IMR-90 (cell line): ENCODE measurements around the gene SRSF7. TPM values are rescaled to one million over a fixed set of nuclear protein-coding genes. Genes with fewer than 3 reads are reported as not detected.

ENCODE experiments used
- ATAC-seq: fragments of 200-7000 bp; cut with Tn5 transposase; 2 replicates; pipeline ENCODE4 v1.9.1; 2020; ENCODE audit warnings: low read depth, mild to moderate bottlenecking, moderate library complexity
- BruUV-seq: library from RNA; stranded (reverse); fragments of 400-500 nt; replicated peaks from 2 replicates; lab custom pipeline; 2021; lab: Mats Ljungman, UMichigan
- CTCF ChIA-PET: fragments of 300-600 bp; formaldehyde crosslinking; extraction: SDS; loops from one replicate; lab custom pipeline; 2021; ENCODE audit warnings: antibody characterized with exemption; lab: Yijun Ruan, JAX
- POLR2A ChIA-PET: fragments of 300-600 bp; sonication (Branson Sonifier 250); formaldehyde crosslinking; loops from one replicate; lab custom pipeline; 2022; ENCODE audit warnings: antibody characterized with exemption; ENCODE audit not compliant: unreplicated experiment; lab: Charles Lee
- DNase-seq: peaks from one replicate; pipeline ENCODE4 v3.0.0; 2013
- H2AFZ ChIP-seq: replicated peaks from 2 replicates; pipeline ENCODE3; 2013; ENCODE audit warnings: low read length, mild to moderate bottlenecking; ENCODE audit not compliant: poor library complexity
- H2AK5ac ChIP-seq: 2 replicates; pipeline ENCODE4 v1.6.1; 2013; ENCODE audit warnings: low read depth, low read length, inconsistent platforms
- H2AK9ac ChIP-seq: replicated peaks from 2 replicates; pipeline ENCODE3; 2013; ENCODE audit warnings: mild to moderate bottlenecking, low read depth, low read length, moderate library complexity; ENCODE audit not compliant: poor library complexity
- H2BK120ac ChIP-seq: 2 replicates; pipeline ENCODE4 v1.6.1; 2013; ENCODE audit warnings: low read depth, low read length, inconsistent platforms
- H2BK15ac ChIP-seq: 3 replicates; pipeline ENCODE4 v1.6.1; 2013; ENCODE audit warnings: low read depth, low read length, inconsistent platforms
- H2BK20ac ChIP-seq: 2 replicates; pipeline ENCODE4 v1.6.1; 2013; ENCODE audit warnings: low read depth, mild to moderate bottlenecking, inconsistent platforms, low read length, moderate library complexity
- H2BK5ac ChIP-seq: 2 replicates; pipeline ENCODE4 v1.6.1; 2013; ENCODE audit warnings: mild to moderate bottlenecking, low read depth, low read length, inconsistent platforms; ENCODE audit not compliant: poor library complexity, severe bottlenecking
- H3K14ac ChIP-seq: replicated peaks from 2 replicates; pipeline ENCODE4 v1.6.1; 2013; ENCODE audit warnings: low read depth, low read length, inconsistent platforms
- H3K18ac ChIP-seq: 2 replicates; pipeline ENCODE4 v1.6.1; 2013; ENCODE audit warnings: low read depth, low read length, control low read depth
- H3K23ac ChIP-seq: 2 replicates; pipeline ENCODE4 v1.6.1; 2013; ENCODE audit warnings: low read depth, low read length, inconsistent platforms
- H3K27ac ChIP-seq: 2 replicates; pipeline ENCODE4 v1.5.1; 2013; ENCODE audit warnings: mild to moderate bottlenecking, control low read depth, low read length; ENCODE audit not compliant: insufficient read depth
- H3K27me3 ChIP-seq: 2 replicates; pipeline ENCODE4 v1.6.1; 2013; ENCODE audit warnings: low read length; ENCODE audit not compliant: control insufficient read depth, insufficient read depth
- H3K36me3 ChIP-seq: 2 replicates; pipeline ENCODE4 v1.6.1; 2013; ENCODE audit warnings: low read length, mixed read lengths; ENCODE audit not compliant: control insufficient read depth, insufficient read depth
- H3K4ac ChIP-seq: 2 replicates; pipeline ENCODE4 v1.6.1; 2013; ENCODE audit warnings: low read depth, low read length, inconsistent platforms
- H3K4me1 ChIP-seq: 2 replicates; pipeline ENCODE4 v1.6.1; 2013; ENCODE audit warnings: low read length, mixed read lengths; ENCODE audit not compliant: control insufficient read depth, insufficient read depth
- H3K4me2 ChIP-seq: 2 replicates; pipeline ENCODE4 v1.6.1; 2013; ENCODE audit warnings: low read depth, mild to moderate bottlenecking, control low read depth, low read length, moderate library complexity
- H3K4me3 ChIP-seq: 2 replicates; pipeline ENCODE4 v1.5.1; 2013; ENCODE audit warnings: low read depth, mild to moderate bottlenecking, control low read depth, low read length, moderate library complexity; ENCODE audit not compliant: insufficient read depth
- H3K56ac ChIP-seq: 2 replicates; pipeline ENCODE4 v1.6.1; 2013; ENCODE audit warnings: low read length, inconsistent platforms; ENCODE audit not compliant: insufficient read depth; ENCODE audit errors: extremely low read depth
- H3K79me1 ChIP-seq, 2 experiments: 2 replicates each; pipeline ENCODE4 v1.6.1; 2013; ENCODE audit warnings: low read length in 2 of 2, inconsistent platforms in 1 of 2, low read depth in 1 of 2
- H3K9ac ChIP-seq: 2 replicates; pipeline ENCODE4 v1.6.1; 2013; ENCODE audit warnings: low read depth, low read length, control low read depth
- H3K9me1 ChIP-seq: 2 replicates; pipeline ENCODE4 v1.6.1; 2013; ENCODE audit warnings: low read length, inconsistent platforms; ENCODE audit not compliant: insufficient read depth
- H3K9me3 ChIP-seq: 2 replicates; pipeline ENCODE4 v1.6.1; 2013; ENCODE audit warnings: low read length; ENCODE audit not compliant: control insufficient read depth, insufficient read depth
- H4K20me1 ChIP-seq: 2 replicates; pipeline ENCODE4 v1.6.1; 2013; ENCODE audit warnings: low read length, inconsistent platforms; ENCODE audit not compliant: insufficient read depth
- H4K5ac ChIP-seq: 2 replicates; pipeline ENCODE4 v1.6.1; 2013; ENCODE audit warnings: mild to moderate bottlenecking, low read depth, low read length, control low read depth
- H4K8ac ChIP-seq, 2 experiments: 2 replicates each; pipeline ENCODE4 v1.6.1; 2013; ENCODE audit warnings: low read depth in 2 of 2, low read length in 2 of 2, control low read depth in 1 of 2, inconsistent platforms in 1 of 2
- H4K91ac ChIP-seq: 2 replicates; pipeline ENCODE4 v1.6.1; 2013; ENCODE audit warnings: low read depth, low read length, inconsistent platforms; ENCODE audit not compliant: insufficient read depth
- BHLHE40 ChIP-seq: fragments of 150-350 bp; IDR thresholded peaks from 2 replicates; pipeline ENCODE4 v1.6.1; 2016; ENCODE audit warnings: mild to moderate bottlenecking, low read depth, low read length
- CEBPB ChIP-seq: IDR thresholded peaks from 2 replicates; pipeline ENCODE4 v1.6.1; 2012; ENCODE audit warnings: low read depth, low read length, improper control_type of control experiment
- CHD1 ChIP-seq: IDR thresholded peaks from 2 replicates; pipeline ENCODE4 v1.6.1; 2012; ENCODE audit warnings: low read depth, low read length, improper control_type of control experiment
- FOS ChIP-seq: fragments of 150-350 bp; IDR thresholded peaks from 2 replicates; pipeline ENCODE4 v1.6.1; 2016; ENCODE audit warnings: low read depth, low read length
- MAFK ChIP-seq: IDR thresholded peaks from 2 replicates; pipeline ENCODE4 v1.6.1; 2012; ENCODE audit warnings: low read depth, low read length, improper control_type of control experiment
- MAZ ChIP-seq: IDR thresholded peaks from 2 replicates; pipeline ENCODE4 v1.6.1; 2012; ENCODE audit warnings: low read depth, mild to moderate bottlenecking, low read length, improper control_type of control experiment, moderate library complexity, borderline replicate concordance
- MXI1 ChIP-seq: IDR thresholded peaks from 2 replicates; pipeline ENCODE4 v1.6.1; 2012; ENCODE audit warnings: low read depth, mild to moderate bottlenecking, low read length, moderate library complexity, borderline replicate concordance
- NFE2L2 ChIP-seq: fragments of 150-350 bp; IDR thresholded peaks from 2 replicates; pipeline ENCODE4 v1.6.1; 2016; ENCODE audit warnings: low read depth, mild to moderate bottlenecking, low read length
- POLR2A ChIP-seq: IDR thresholded peaks from 2 replicates; pipeline ENCODE4 v1.6.1; 2012; ENCODE audit warnings: mild to moderate bottlenecking, low read depth, low read length
- RAD21 ChIP-seq: IDR thresholded peaks from 2 replicates; pipeline ENCODE4 v1.6.1; 2012; ENCODE audit warnings: low read length, improper control_type of control experiment
- RCOR1 ChIP-seq: IDR thresholded peaks from 2 replicates; pipeline ENCODE4 v1.6.1; 2012; ENCODE audit warnings: mild to moderate bottlenecking, low read length, improper control_type of control experiment; ENCODE audit not compliant: insufficient replicate concordance
- RFX5 ChIP-seq: IDR thresholded peaks from 2 replicates; pipeline ENCODE4 v1.8.0; 2012; ENCODE audit warnings: low read depth, mild to moderate bottlenecking, low read length, moderate library complexity
- SMC3 ChIP-seq: fragments of 150-350 bp; IDR thresholded peaks from 2 replicates; pipeline ENCODE4 v1.6.1; 2016; ENCODE audit warnings: low read depth, mild to moderate bottlenecking, antibody characterized with exemption, low read length, moderate library complexity
- WGBS, 2 experiments: methylation state at CpG; one replicate each; pipeline versions ENCODE4 v1.1.5 to v1.1.7; 2013; ENCODE audit warnings: missing lambda C conversion rate in 2 of 2; ENCODE audit not compliant: insufficient read length in 1 of 2; ENCODE audit errors: extremely low coverage in 2 of 2; 5-methylcytosine and 5-hydroxymethylcytosine counted together
- dilution Hi-C: fragments of 300-500 bp; cut with HindIII; formaldehyde crosslinking; loops from one replicate; pipeline ENCODE4 v1.14.3; 2018; ENCODE audit warnings: low sequenced_read_pairs; ENCODE audit not compliant: unreplicated experiment
- in situ Hi-C: fragments of 300-500 bp; cut with MboI; formaldehyde crosslinking; loops from 3 replicates; pipeline ENCODE4 v1.14.3; 2019; ENCODE audit warnings: low sequenced_read_pairs, inconsistent platforms, mixed read lengths
- intact Hi-C: fragments of 100-400 bp; cut with micrococcal nuclease; formaldehyde crosslinking; loops from 2 replicates; pipeline ENCODE4 v1.10.0; 2022
- polyA plus RNA-seq, 3 experiments: library from polyadenylated mRNA; depleted of rRNA; stranded (reverse); fragments of >200 nt; gene quantifications; 2 replicates each; pipeline ENCODE4 v1.2.3, GENCODE V29; 2012; ENCODE audit warnings: low replicate concordance in 1 of 3
- total RNA-seq: library from RNA; depleted of rRNA; stranded (reverse); fragments of >200 nt; gene quantifications from 2 replicates; pipeline ENCODE4 v1.2.3, GENCODE V29; 2012
- TF ChIP-seq, protein P1 (sequence below): fragments of 150-350 bp; IDR thresholded peaks from 2 replicates; pipeline ENCODE4 v1.6.1; 2017; ENCODE audit warnings: mild to moderate bottlenecking, antibody characterized with exemption, low read length, low read depth
- TF ChIP-seq, protein P2 (sequence below): fragments of 150-350 bp; IDR thresholded peaks from 2 replicates; pipeline ENCODE4 v1.6.1; 2016; ENCODE audit warnings: low read depth, mild to moderate bottlenecking, low read length, moderate library complexity, borderline replicate concordance
- TF ChIP-seq, protein P3 (sequence below): conservative IDR thresholded peaks from 2 replicates; pipeline ENCODE4 v1.5.1; 2012; ENCODE audit warnings: mild to moderate bottlenecking, low read depth, low read length, improper control_type of control experiment

Gene SRSF7
- total and polyA plus RNA-seq, 2 of the 4 experiments (the other 2 are of a cell fraction): 148 to 191 TPM

DNA sequence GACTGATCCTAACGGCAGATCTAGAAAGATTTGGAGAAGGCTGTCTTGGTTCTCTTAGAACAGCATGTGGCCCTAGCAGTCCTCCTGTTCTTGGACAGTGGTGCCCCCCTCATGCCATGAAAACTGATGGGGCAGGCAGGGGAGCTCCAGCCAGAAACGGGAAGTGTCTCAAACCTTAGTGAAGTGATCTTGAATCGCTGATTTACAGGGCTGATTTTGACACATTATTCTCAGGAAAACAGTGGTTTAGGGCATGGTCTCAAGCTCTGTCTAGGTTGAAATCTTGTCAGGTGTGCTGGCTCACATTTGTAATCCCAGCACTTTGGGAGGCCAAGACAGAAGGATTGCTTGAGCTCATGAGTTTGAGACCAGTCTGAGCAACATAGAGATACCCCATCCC is 37.8 kb downstream of the SRSF7 start:
- POLR2A ChIA-PET: no interaction called here
- in situ Hi-C loops: no loop called here
- WGBS, 2 experiments: no CpG with 5 or more reads among the region's 3 CpGs

More for the DNA sequence above, 37.8 kb downstream of the SRSF7 start:
- H3K4me1 ChIP-seq: peaks cover 7% of the 10 kb centered on the region
- peak overlapping the region; percentile 35; the same call in 1 of the 2 replicates for H4K5ac ChIP-seq
- no peak overlapping the region for H3K4me2 ChIP-seq
- no peaks in the 10 kb centered on the region for H3K27me3 ChIP-seq
- dilution Hi-C loops: no loop called here
- DNase-seq (no peak), ATAC-seq (no peak)
- no peak overlapping the region for H3K9ac ChIP-seq
- no peak overlapping the region for H3K4ac ChIP-seq
- H4K91ac ChIP-seq: no peak overlapping the region
- no peaks in the 10 kb centered on the region for H3K79me1 ChIP-seq
- H2AK5ac ChIP-seq: no peak overlapping the region; the same call in 1 of the 2 replicates
- H3K9me1 ChIP-seq: 0 out of 2 replicates have a peak, but pooled peaks cover 9% of the 10 kb centered on the region
- H3K27ac ChIP-seq: no peak overlapping the region
- no peak overlapping the region for H2BK120ac ChIP-seq
- no peak overlapping the region for H2AK9ac ChIP-seq
- H3K56ac ChIP-seq: no peak overlapping the region
- H3K9me3 ChIP-seq: no peaks in the 10 kb centered on the region
- H4K20me1 ChIP-seq: no peaks in the 10 kb centered on the region
- H3K23ac ChIP-seq: no peak overlapping the region
- H3K14ac ChIP-seq: no peak overlapping the region
- CTCF ChIA-PET: interaction anchor here (0.6 to 0.7 kb wide), 2 partner anchors 8 to 1177 kb away, joined by 3 to 6 read pairs; no protein-coding TSS in a partner anchor
- no peak for TF ChIP-seq CEBPB
- TF ChIP-seq RCOR1: no peak
- TF ChIP-seq RAD21: no peak
- no peak for TF ChIP-seq SMC3
- no peak for TF ChIP-seq BHLHE40
- TF ChIP-seq, protein P1, sequence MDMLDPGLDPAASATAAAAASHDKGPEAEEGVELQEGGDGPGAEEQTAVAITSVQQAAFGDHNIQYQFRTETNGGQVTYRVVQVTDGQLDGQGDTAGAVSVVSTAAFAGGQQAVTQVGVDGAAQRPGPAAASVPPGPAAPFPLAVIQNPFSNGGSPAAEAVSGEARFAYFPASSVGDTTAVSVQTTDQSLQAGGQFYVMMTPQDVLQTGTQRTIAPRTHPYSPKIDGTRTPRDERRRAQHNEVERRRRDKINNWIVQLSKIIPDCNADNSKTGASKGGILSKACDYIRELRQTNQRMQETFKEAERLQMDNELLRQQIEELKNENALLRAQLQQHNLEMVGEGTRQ: no peak
- TF ChIP-seq POLR2A: no peak
- no peak for TF ChIP-seq CHD1
- TF ChIP-seq NFE2L2: no peak
- no peak for TF ChIP-seq RFX5
- no peak for TF ChIP-seq MAFK
- TF ChIP-seq FOS: no peak
- TF ChIP-seq, protein P2, sequence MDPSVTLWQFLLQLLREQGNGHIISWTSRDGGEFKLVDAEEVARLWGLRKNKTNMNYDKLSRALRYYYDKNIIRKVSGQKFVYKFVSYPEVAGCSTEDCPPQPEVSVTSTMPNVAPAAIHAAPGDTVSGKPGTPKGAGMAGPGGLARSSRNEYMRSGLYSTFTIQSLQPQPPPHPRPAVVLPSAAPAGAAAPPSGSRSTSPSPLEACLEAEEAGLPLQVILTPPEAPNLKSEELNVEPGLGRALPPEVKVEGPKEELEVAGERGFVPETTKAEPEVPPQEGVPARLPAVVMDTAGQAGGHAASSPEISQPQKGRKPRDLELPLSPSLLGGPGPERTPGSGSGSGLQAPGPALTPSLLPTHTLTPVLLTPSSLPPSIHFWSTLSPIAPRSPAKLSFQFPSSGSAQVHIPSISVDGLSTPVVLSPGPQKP: no peak
- TF ChIP-seq MAZ: no peak
- no peak for TF ChIP-seq MXI1
- TF ChIP-seq, protein P3, sequence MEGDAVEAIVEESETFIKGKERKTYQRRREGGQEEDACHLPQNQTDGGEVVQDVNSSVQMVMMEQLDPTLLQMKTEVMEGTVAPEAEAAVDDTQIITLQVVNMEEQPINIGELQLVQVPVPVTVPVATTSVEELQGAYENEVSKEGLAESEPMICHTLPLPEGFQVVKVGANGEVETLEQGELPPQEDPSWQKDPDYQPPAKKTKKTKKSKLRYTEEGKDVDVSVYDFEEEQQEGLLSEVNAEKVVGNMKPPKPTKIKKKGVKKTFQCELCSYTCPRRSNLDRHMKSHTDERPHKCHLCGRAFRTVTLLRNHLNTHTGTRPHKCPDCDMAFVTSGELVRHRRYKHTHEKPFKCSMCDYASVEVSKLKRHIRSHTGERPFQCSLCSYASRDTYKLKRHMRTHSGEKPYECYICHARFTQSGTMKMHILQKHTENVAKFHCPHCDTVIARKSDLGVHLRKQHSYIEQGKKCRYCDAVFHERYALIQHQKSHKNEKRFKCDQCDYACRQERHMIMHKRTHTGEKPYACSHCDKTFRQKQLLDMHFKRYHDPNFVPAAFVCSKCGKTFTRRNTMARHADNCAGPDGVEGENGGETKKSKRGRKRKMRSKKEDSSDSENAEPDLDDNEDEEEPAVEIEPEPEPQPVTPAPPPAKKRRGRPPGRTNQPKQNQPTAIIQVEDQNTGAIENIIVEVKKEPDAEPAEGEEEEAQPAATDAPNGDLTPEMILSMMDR: no peak
- no peak overlapping the region for H4K8ac ChIP-seq
- H3K4me3 ChIP-seq: no peak overlapping the region
- H2BK15ac ChIP-seq: no peak overlapping the region
- no peak overlapping the region for H3K18ac ChIP-seq
- no TSS peak for BruUV-seq
- no peak overlapping the region for H2BK5ac ChIP-seq
- no peaks in the 10 kb centered on the region for H3K36me3 ChIP-seq
- intact Hi-C loops: no loop called here
- H2BK20ac ChIP-seq: no peak overlapping the region
- H2AFZ ChIP-seq: no peak overlapping the region
